ENCODE measurements around the gene ABLIM2. TPM values are rescaled to one million over a fixed set of nuclear protein-coding genes. Genes with fewer than 3 reads are reported as not detected.

ABLIM2 gene
- total and polyA plus RNA-seq, 2 of the 8 experiments (the other 6 are each of a cell fraction or from before 2014, with no cell fraction given) = 2.8 to 3.0 TPM

DNA sequence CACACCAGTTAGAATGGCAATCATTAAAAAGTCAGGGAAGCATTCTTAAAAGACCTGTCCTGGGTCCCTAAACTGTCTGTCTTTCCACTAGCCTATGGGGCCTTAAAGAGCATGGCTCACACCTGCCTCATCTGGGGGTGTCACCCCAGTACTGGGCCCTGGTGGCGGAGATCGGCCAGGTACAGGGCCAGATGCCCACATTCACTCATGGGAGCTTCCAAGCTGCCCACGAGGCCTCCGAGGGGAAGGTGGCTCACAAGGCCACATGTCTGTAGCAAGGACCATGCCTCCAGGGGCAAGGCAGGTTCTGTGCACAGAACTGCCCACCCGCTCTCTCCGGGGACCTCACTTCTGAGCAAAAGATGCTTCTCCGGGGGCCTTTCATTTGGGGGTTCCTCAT is 163.5 kb downstream of the ABLIM2 start:
- H2BK120ac ChIP-seq (replicated peaks; ENCODE audit: low read depth, low read length) = no peak overlapping the region
- no peak overlapping the region for H3K4me3 ChIP-seq (ENCODE audit: extremely low read depth in 1 of 4, insufficient read depth in 2 of 4, low read depth in 3 of 4, low read length in 4 of 4)
- no peak overlapping the region for H3K23ac ChIP-seq (ENCODE audit: insufficient read length)
- H2AFZ ChIP-seq (ENCODE audit: low read length) = no peak overlapping the region
- H3K36me3 ChIP-seq (ENCODE audit: control insufficient read depth in 2 of 4, insufficient read depth in 4 of 4, low read length in 3 of 4) = no peaks in the 10 kb centered on the region; a peak in 1 of 8 replicates
- H2BK12ac ChIP-seq (ENCODE audit: low read depth, low read length) = no peak overlapping the region
- H4K5ac ChIP-seq (ENCODE audit: insufficient read length, low read depth, low read length) = no peak overlapping the region
- H3K9ac ChIP-seq (replicated peaks in 1 of 4; ENCODE audit: extremely low read depth in 1 of 4, low read depth in 3 of 4, low read length in 3 of 4) = no peak overlapping the region
- H4K8ac ChIP-seq (ENCODE audit: extremely low read depth, insufficient read depth, low read length) = no peak overlapping the region
- POLR2A ChIA-PET (ENCODE audit: partially characterized antibody) = no interaction called here
- no peaks in the 10 kb centered on the region for H3K79me2 ChIP-seq (ENCODE audit: control insufficient read depth in 1 of 2, insufficient read depth in 2 of 2, low read length in 2 of 2)
- no peaks in the 10 kb centered on the region for H3K79me1 ChIP-seq (ENCODE audit: low read depth, low read length)
- H3K4me2 ChIP-seq (ENCODE audit: insufficient read depth in 1 of 2, low read depth in 2 of 2, low read length in 2 of 2) = no peak overlapping the region
- H3K4ac ChIP-seq (replicated peaks; ENCODE audit: insufficient read length, low read depth, low read length) = no peak overlapping the region
- CTCF ChIA-PET (ENCODE audit: partially characterized antibody) = interaction anchor here (0.5 to 1.1 kb wide), 6 partner anchors 27 to 231 kb away, joined by 3 to 4 read pairs (median 4); no protein-coding TSS in a partner anchor
- WGBS, 2 experiments (ENCODE audit: extremely low coverage in 1 of 2, insufficient coverage in 1 of 2, insufficient read length in 1 of 2, insufficient replicate concordance in 2 of 2, low coverage in 1 of 2, low lambda C conversion rate in 2 of 2, missing lambda C conversion rate in 1 of 2) = 91% methylated on average over 7 of the region's 7 CpGs; no CpG with 5 or more reads in 1 of the 2 experiments
- H3K18ac ChIP-seq (ENCODE audit: extremely low read depth, low read length) = no peak overlapping the region
- H3K4me1 ChIP-seq (replicated peaks in 1 of 4; ENCODE audit: control insufficient read depth in 3 of 4, insufficient read depth in 4 of 4, low read length in 3 of 4) = peaks cover 0 to 5% (median 0%) of the 10 kb centered on the region in 4 experiments; a peak in 2 of 7 replicates
- H2BK15ac ChIP-seq (ENCODE audit: low read length) = no peak overlapping the region
- H3K9me3 ChIP-seq (ENCODE audit: insufficient read depth in 2 of 2, low read depth in 1 of 2, low read length in 1 of 2) = no peaks in the 10 kb centered on the region; a peak in 1 of 4 replicates
- no peak overlapping the region for H4K91ac ChIP-seq (replicated peaks; ENCODE audit: insufficient read length, low read length)
- DNase-seq (ENCODE audit: low read depth in 1 of 2, low spot score in 2 of 2) (no peak), FAIRE-seq (no peak)
- no peaks in the 10 kb centered on the region for H4K20me1 ChIP-seq (replicated peaks in 1 of 2; ENCODE audit: control insufficient read depth in 1 of 2, insufficient read depth in 2 of 2, low read length in 2 of 2)
- no peak overlapping the region for H3K56ac ChIP-seq (replicated peaks; ENCODE audit: insufficient read length, low read depth, low read length)
- TF ChIP-seq RXRA (IDR thresholded peaks at IDR 0.05; ENCODE audit: insufficient read depth, low read depth, low read length) (no peak), SIX5 (IDR thresholded peaks at IDR 0.05; ENCODE audit: low read depth, low read length) (no peak), EZH2 (IDR thresholded peaks at IDR 0.05; ENCODE audit: low read depth, low read length, severe bottlenecking) (no peak), POLR2AphosphoS5 (IDR thresholded peaks at IDR 0.05; ENCODE audit: low read depth, low read length) (no peak), SP4 (IDR thresholded peaks at IDR 0.05; ENCODE audit: low read length) (no peak), TBP (IDR thresholded peaks at IDR 0.05; ENCODE audit: low read depth, low read length) (no peak), SIRT6 (IDR thresholded peaks at IDR 0.05; ENCODE audit: low read length) (no peak)
- H2BK20ac ChIP-seq (ENCODE audit: low read length) = no peak overlapping the region
- no peak overlapping the region for H2BK5ac ChIP-seq (ENCODE audit: low read depth, low read length)
- H2AK5ac ChIP-seq (ENCODE audit: low read depth, low read length) = no peak overlapping the region
- H3K27me3 ChIP-seq (replicated peaks in 1 of 4; ENCODE audit: control insufficient read depth in 3 of 4, extremely low read depth in 1 of 4, insufficient read depth in 3 of 4, low read length in 3 of 4) = no peaks in the 10 kb centered on the region
- no peaks in the 10 kb centered on the region for H3K23me2 ChIP-seq (ENCODE audit: low read depth, low read length)
- no peak overlapping the region for H3K14ac ChIP-seq (ENCODE audit: insufficient read length)
- no peak overlapping the region for H3K27ac ChIP-seq (ENCODE audit: low read depth, low read length)

Data from H1 (cell line).